GM12892 (cell line): ENCODE results near the gene KDM6B.

Experiments used
- POLR2A ChIP-seq: IDR thresholded peaks from 2 replicates; pipeline ENCODE4 v1.6.1; 2011; ENCODE audit warnings: low read depth, low read length, control low read depth
- POLR2AphosphoS5 ChIP-seq: IDR thresholded peaks from 2 replicates; pipeline ENCODE4 v1.6.1; 2011; ENCODE audit warnings: low read depth, low read length, control low read depth
- TAF1 ChIP-seq: IDR thresholded peaks from 2 replicates; pipeline ENCODE4 v1.6.1; 2011; ENCODE audit warnings: low read depth, mild to moderate bottlenecking, control low read depth, low read length, borderline replicate concordance

- TF ChIP-seq TAF1 (no peak), POLR2AphosphoS5 (no peak), POLR2A (no peak)
Measured at GRCh38 chr17:7853691-7854038, 19.6 kb downstream of the KDM6B start.
